Measurements from ENCODE around the gene HGFAC. TPM values are rescaled to one million over a fixed set of nuclear protein-coding genes. Genes with fewer than 3 reads are reported as not detected.

The HGFAC gene
- total RNA-seq, 1 donor from 2014 or later, result 0.35 TPM

- Mint-ChIP-seq H3K27me3 (ENCODE audit: low read depth) (peaks cover 4% of the 10 kb centered on the region), H3K36me3 (ENCODE audit: low read depth) (no peaks in the 10 kb centered on the region), H3K4me3 (ENCODE audit: unreplicated experiment) (no peak overlapping the region), H3K27ac (ENCODE audit: unreplicated experiment) (no peak overlapping the region), H3K9me3 (ENCODE audit: low read depth) (no peaks in the 10 kb centered on the region), H3K4me1 (ENCODE audit: low read depth) (peaks cover 2% of the 10 kb centered on the region)
- no peak for DNase-seq (ENCODE audit: low spot score)
- no peak for TF ChIP-seq CTCF (IDR thresholded peaks at IDR 0.05)
Observed at GRCh38 chr4:3485011-3485791, 43.4 kb downstream of the HGFAC start.

- H3K27ac Mint-ChIP-seq (ENCODE audit: unreplicated experiment), result no peak overlapping the region
- no peak for DNase-seq (ENCODE audit: low spot score)
- no peaks in the 10 kb centered on the region for H3K9me3 Mint-ChIP-seq (ENCODE audit: low read depth)
- H3K27me3 Mint-ChIP-seq (ENCODE audit: low read depth), result peaks cover 4% of the 10 kb centered on the region
- no peaks in the 10 kb centered on the region for H3K4me1 Mint-ChIP-seq (ENCODE audit: low read depth)
- TF ChIP-seq CTCF (IDR thresholded peaks at IDR 0.05), result no peak
- no peak overlapping the region for H3K4me3 Mint-ChIP-seq (ENCODE audit: unreplicated experiment)
- H3K36me3 Mint-ChIP-seq (ENCODE audit: low read depth), result no peaks in the 10 kb centered on the region
Observed at GRCh38 chr4:3485886-3486540, 44.2 kb downstream of the HGFAC start.

GRCh38 chr4:3486541-3487540, 45.1 kb downstream of the HGFAC start:
- Mint-ChIP-seq H3K4me3 (ENCODE audit: unreplicated experiment) (no peak overlapping the region), H3K9me3 (ENCODE audit: low read depth) (no peaks in the 10 kb centered on the region), H3K4me1 (ENCODE audit: low read depth) (peaks cover under 1% of the 10 kb centered on the region), H3K27ac (ENCODE audit: unreplicated experiment) (no peak overlapping the region), H3K27me3 (ENCODE audit: low read depth) (peaks cover 11% of the 10 kb centered on the region), H3K36me3 (ENCODE audit: low read depth) (no peaks in the 10 kb centered on the region)
- no peak for DNase-seq (ENCODE audit: low spot score)
- no peak for TF ChIP-seq CTCF (IDR thresholded peaks at IDR 0.05)

GRCh38 chr4:3487861-3488260, 46.1 kb downstream of the HGFAC start:
- H3K4me1 Mint-ChIP-seq (ENCODE audit: low read depth), result peaks cover 3% of the 10 kb centered on the region
- TF ChIP-seq CTCF (IDR thresholded peaks at IDR 0.05), result no peak
- H3K36me3 Mint-ChIP-seq (ENCODE audit: low read depth), result no peaks in the 10 kb centered on the region
- H3K4me3 Mint-ChIP-seq (ENCODE audit: unreplicated experiment), result no peak overlapping the region
- H3K27ac Mint-ChIP-seq (ENCODE audit: unreplicated experiment), result no peak overlapping the region
- no peak for DNase-seq (ENCODE audit: low spot score)
- H3K9me3 Mint-ChIP-seq (ENCODE audit: low read depth), result no peaks in the 10 kb centered on the region
- H3K27me3 Mint-ChIP-seq (ENCODE audit: low read depth), result peaks cover 17% of the 10 kb centered on the region

GRCh38 chr4:3488820-3489219, 47.1 kb downstream of the HGFAC start:
- DNase-seq (ENCODE audit: low spot score), result no peak
- no peak overlapping the region for H3K27ac Mint-ChIP-seq (ENCODE audit: unreplicated experiment)
- no peak for TF ChIP-seq CTCF (IDR thresholded peaks at IDR 0.05)
- H3K4me1 Mint-ChIP-seq (ENCODE audit: low read depth), result peaks cover 3% of the 10 kb centered on the region
- no peaks in the 10 kb centered on the region for H3K36me3 Mint-ChIP-seq (ENCODE audit: low read depth)
- H3K9me3 Mint-ChIP-seq (ENCODE audit: low read depth), result no peaks in the 10 kb centered on the region
- H3K27me3 Mint-ChIP-seq (ENCODE audit: low read depth), result peaks cover 17% of the 10 kb centered on the region
- no peak overlapping the region for H3K4me3 Mint-ChIP-seq (ENCODE audit: unreplicated experiment)
